HG02981 (cell line): Measurements from ENCODE around the gene CTNNA3.
A peak's percentile ranks its signal among the peaks of the same experiment; 100 is the strongest.
"Not testable (repeated sequence)": the region's sequence is repeated elsewhere in the genome, so short reads cannot be mapped to it uniquely, and the experiment has no call there.

Experiments used
- ATAC-seq: cut with Tn5 transposase; IDR thresholded peaks from one replicate; pipeline ENCODE4 v1.9.1; 2021; ENCODE audit warnings: mild to moderate bottlenecking, moderate library complexity; ENCODE audit not compliant: unreplicated experiment

CTNNA3 gene

DNA sequence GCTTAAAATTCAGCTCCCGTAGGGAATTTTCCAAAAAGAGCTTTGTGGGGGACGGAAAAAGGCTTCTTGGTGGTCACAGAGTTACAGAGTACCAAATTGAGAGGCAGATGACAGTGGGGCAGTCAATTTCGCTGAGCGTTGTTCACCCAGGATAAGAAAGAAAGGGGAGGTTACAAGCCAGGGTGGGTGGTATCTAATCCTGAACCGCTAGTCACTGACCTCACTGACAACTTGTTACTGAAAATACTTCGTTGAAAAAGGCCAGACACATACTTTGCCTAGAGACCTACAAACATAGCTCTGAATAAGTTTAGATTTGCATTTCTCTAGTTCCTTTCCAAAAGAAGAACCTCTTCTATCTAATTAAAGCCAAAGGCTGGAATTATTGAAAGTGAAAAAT lies at the start of gene CTNNA3:
Gene CTNNA3, minus strand, starts transcription at position 167 of the 400 bp plus-strand sequence.
- ATAC-seq = no peak

DNA sequence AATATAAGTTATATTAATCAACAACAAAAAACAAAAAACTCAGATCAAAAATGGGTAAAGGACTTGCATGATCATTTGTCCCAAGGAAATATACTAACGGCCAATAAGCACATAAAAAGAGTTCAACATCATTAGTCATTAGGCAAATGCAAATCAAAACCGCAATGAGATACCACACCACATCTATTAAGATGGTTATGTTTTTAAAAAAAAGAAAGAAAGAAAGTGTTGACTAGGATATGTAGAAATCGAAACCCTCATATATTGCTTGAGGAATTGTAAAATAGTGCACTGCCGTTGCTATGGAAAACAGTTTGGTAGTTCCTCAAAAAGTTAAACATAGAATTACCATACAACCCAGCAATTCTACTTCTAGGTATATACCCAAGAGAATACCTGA lies 39.4 kb upstream of the CTNNA3 start:
- no peak for ATAC-seq

DNA sequence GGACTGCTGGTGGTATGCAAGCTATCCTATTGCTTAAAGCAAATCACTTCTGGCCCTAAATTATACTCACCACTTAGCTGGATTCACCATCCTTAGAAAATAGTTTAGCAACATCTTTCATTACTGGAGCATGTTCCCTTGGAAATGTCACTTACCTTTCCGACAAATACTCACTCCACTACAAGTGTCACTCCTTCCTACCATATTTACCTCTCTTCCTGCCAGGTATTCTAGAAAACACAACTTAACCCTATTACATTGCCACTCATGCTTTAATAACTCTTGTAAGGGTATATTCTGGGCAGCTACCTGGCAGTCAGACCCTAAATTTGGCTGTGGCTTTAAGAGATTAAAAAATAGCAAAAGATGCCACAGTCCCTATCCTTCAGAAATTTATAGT lies 37.5 kb upstream of the CTNNA3 start:
- ATAC-seq = no peak

DNA sequence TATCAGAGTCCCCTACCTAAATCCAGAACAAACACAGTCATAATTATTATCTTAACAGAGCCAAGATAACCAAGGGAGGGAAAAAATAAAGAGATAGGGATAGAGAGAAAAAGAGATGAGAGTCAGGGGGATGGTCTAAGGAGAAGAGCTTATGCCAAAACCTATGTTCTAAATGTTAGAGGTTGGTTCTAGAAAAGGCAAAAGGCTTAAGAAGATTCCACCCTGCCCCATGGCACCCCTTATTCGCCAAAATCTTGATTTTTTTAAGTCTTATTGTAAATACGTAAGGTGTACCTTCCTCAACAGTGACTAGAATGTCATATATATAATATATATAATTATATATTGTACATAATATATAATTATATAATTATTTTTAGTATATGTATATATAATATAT lies 29.6 kb upstream of the CTNNA3 start:
- ATAC-seq = no peak

DNA sequence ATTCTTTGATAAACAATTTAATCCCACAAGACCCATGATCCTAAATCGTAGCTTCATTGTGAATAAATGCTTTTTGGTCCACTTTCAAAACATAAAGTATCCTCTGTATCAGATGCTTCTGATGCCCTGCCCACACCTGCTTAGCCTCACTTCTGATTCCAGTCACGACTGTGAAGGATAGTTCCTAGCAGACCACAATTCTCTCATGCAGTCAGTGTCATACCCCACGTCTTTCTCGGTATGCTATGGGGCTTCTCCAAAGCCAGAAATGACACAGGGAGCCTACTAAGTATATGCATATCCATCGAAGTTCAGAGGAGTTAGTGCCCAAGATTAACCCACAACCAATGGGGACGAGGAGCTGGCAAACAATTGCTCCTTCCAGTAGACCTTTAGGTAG lies 27.6 kb upstream of the CTNNA3 start:
- no peak for ATAC-seq

DNA sequence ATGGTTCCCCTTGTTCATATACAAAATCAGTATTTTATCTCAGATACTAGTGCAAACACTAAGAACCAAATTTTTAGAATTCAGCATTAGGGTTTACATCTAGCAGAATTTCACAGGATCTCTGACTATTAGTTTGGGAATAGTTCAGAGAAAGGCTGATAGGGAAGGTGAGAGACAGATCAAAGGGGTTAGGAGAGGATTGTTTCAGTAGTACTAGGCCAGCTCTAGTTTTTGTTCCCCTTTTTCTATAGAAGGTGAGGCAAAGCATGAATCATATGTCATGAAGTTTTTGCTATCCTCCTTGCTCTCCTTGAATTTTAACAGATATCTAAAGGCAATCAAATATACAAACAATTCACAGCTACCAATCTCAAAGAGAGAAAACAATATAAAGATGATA lies 26.1 kb upstream of the CTNNA3 start:
- ATAC-seq = peak; percentile 76

DNA sequence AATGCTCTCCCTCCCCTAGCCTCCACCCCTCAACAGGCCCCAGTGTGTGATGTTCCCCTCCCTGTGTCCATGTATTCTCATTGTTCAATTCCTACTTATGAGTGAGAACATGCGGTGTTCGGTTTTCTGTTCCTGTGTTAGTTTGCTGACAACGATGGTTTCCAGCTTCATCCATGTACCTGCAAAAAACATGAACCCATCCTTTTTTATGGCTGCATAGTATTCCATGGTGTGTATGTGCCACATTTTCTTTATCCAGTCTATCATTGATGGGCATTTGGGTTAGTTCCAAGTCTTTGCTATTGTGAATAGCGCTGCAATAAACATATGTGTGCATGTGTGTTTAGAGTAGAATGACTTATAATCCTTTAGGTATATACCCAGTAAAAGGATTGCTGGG lies 20.5 kb upstream of the CTNNA3 start:
- not testable (repeated sequence) for ATAC-seq

DNA sequence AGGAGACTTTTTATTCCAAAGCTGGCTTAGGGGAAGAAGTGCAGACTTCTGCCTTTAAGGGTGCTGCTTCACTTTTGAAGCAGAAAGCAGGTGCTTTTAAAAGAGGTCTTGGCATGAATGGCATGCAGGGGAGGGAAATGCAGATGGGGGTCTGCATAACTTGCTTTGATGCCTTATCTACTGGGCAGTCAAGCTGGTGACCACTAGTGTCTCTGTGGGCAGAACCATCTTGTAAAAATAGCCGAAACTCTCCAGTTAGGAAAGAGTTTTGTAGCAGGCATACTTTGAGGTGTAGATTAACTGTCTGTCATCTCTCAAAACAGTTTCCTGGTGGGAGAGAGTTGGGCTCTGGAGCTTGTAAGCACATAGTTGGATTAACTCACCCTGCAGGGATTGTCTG lies 9.9 kb upstream of the CTNNA3 start:
- ATAC-seq = no peak

DNA sequence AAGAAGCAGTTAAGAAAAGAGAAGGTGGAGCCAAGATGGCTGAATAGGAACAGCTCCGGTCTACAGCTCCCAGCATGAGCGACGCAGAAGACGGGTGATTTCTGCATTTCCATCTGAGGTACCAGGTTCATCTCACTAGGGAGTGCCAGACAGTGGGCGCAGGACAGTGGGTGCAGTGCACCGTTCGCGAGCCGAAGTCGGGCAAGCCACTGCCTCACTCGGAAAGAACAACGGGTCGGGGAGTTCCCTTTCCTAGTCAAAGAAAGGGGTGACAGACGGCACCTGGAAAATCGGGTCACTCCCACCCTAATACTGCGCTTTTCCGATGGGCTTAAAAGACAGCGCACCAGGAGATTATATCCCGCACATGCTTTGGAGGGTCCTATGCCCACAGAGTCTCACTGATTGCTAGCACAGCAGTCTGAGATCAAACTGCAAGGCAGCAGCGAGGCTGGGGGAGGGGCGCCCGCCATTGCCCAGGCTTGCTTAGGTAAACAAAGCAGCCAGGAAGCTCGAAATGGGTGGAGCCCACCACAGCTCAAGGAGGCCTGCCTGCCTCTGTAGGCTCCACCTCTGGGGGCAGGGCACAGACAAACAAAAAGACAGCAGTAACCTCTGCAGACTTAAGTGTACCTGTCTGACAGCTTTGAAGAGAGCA lies 3.7 kb upstream of the CTNNA3 start:
- not testable (repeated sequence) for ATAC-seq

DNA sequence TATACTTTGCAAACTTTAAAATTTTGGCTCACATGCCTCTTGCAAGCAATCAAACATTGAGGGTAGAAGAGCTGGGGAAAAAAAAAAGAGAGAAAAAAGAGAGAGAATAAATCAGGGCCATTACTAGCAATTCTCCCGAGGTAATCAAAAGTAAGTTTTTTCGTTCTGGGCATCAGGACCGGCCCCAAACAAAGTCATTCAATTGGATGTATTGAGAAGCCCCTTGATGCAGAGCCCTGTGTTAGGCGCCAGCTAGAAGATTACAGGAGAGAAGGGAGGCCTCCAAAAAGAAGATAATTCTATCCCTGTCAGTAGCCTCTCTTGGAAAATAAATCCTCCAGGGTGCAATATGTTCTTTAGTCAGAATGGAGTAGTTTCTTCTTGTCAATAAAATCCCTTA lies 2.2 kb upstream of the CTNNA3 start:
- ATAC-seq = no peak

DNA sequence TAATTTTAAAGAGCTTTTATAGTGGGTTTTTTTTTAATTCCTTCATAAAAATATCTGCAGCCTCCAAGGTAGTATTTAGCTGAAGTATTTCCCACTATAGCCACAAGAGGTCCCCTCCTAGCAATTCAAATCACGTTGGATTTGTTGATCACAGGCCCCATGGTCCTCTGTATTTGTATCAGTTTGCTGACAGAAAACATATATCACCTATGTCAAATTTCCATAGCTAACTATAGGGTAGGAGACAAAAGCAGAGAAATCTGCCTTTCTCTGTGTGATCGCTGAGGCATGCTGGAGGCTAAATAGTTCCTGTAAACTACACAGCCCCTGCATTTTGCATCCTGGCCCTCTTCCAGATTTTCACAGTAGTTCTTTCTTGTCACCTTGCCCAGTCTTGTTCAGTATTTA lies 1.7 kb upstream of the CTNNA3 start:
- ATAC-seq = peak; percentile 84

DNA sequence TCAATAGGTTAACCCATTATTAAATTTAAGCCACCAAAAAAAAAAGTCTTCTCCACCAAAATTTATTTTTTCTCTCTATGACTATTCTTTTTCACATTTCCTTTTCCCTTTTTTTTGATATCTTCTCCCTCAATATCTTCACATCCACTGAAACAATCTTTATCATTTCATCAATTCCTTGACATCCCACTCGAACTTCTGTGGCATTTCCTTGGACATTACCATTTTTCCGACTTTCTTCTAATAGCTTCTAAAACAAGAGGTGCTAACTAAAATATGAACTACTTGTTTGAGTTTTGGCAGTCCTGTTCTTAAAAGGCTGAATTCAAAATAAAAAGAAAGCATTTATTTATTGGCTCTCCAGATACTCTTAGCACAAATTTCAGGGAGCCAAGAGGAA lies 684 bp upstream of the CTNNA3 start:
- ATAC-seq = no peak

DNA sequence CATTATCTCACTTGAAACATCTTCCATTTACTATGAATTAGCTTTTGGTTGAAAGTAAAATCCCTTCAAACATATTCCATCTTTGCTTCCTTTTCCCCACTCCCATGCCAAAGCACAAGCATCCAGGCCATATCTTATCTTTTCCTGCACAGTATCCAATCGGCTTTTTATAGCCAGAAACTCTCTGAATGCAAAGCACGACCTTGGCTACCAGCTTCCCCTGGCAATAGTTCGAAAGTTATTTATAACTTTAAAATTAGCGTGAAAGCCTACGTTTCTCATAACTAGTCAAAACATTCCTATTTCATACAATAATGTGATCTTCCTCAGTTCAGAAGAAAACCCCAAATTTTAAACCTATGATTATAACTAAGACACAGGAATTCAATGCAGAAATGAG lies 440 bp downstream of the CTNNA3 start:
- no peak for ATAC-seq

DNA sequence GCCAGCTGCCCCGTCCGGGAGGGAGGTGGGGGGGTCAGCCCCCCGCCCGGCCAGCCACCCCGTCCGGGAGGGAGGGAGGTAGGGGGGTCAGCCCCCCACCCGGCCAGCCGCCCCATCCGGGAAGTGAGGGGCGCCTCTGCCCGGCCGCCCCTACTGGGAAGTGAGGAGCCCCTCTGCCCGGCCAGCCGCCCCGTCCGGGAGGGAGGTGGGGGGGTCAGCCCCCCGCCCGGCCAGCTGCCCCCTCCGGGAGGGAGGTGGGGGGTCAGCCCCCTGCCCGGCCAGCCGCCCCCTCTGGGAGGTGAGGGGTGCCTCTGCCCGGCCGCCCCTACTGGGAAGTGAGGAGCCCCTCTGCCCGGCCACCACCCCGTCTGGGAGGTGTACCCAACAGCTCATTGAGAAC lies 4.1 kb downstream of the CTNNA3 start:
- not testable (repeated sequence) for ATAC-seq

DNA sequence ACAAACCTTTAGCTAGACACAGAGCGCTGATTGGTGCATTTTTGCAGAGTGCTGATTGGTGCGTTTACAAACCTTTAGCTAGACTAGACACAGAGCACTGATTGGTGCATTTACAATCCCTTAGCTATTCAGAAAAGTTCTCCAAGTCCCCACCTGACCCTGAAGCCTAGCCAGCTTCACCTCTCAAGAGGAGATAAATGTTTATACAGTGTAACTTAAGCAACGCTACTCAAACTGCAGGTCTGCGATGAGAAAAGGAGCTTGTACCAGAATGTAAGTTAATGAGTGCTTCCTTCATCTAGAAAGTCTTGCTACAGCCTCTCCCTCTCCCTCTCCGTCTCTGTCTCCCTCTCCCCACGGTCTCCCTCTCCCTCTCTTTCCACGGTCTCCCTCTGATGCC lies 5.5 kb downstream of the CTNNA3 start:
- ATAC-seq = not testable (repeated sequence)

DNA sequence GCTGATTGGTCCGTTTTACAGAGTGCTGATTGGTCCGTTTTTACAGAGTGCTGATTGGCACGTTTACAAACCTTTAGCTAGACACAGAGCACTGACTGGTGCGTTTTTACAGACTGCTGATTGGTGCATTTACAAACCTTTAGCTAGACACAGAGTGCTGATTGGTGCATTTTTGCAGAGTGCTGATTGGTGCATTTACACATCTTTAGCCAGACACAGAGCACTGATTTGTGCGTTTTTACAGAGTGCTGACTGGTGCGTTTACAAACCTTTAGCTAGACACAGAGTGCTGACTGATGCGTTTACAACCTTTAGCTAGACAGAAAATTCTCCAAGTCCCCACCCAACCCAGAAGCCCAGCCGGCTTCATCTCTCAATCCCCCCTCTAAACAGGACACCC lies 11.9 kb downstream of the CTNNA3 start:
- not testable (repeated sequence) for ATAC-seq

DNA sequence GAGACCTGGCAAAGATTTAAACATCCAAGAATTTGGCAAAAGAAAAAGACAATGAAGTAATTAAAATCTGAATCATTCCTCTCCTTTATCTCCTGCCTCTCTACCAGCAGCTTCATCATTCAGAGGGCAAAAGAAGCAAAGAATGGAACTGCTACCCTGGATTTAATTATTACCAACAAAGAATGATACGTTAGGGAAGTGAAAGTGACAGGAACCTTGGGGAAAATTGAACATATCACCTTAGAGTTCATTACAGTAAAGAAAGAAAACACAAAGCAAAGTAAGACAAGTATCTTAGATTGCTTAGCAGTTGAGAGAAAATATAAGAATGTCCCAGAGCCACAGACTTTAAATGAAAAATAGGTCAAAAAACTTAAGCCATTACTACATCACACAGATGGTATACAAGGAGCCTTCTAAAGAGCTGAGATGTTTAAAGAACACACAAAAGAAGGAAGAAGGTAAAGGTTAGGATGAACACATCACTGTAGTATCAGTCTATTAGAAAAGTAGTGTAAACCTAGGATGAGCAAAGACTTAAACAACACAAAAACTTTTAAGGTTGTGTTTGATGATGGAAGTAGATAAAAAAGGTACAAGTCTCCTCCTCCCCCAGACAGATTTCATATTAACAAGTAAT lies 17.5 kb downstream of the CTNNA3 start:
- no peak for ATAC-seq

DNA sequence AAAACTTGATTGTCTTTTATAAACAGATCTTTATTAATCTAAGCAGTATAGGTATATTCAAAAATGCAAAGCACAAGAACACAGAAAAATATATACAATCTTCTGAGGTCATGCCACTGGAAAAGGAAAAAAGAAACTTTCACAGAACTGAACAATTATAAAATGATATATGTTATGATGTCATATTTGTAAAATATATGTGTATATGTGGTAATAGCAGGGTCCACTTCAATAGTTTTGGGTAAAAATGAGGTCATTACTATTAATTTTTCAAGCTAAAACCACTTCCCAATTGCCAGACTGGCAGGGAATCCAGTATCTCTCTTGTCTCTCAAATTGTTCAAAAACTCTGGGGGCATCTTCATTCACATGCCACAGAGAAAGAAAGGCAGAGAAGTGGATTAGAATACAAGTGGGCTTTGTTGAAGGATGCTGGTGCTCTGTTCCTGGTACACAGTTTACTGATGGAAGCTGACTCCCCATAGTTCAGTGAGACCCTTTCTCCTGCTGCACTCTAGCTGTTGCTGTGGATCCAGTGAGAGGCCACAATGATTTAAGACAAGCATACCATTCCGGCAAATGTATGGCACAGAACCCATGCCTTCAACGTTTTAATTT lies 19.7 kb downstream of the CTNNA3 start:
- no peak for ATAC-seq

DNA sequence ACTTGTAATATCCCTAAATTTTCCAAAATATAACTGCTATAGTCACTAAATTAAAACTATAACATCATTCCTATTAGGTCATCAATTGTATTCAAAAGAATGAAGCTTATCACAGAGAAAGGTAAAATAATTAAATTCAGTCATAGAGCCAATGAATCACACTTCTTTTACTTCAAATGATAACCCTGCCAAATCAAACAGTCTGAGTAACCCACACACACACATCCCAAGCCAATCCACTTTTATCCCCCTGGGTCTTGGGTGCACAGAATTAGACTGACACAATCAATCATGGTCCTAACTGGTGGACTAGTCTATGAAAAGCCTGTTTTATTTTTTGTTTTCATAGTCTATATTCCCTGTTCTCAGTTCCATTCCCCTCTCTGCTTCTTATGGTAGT lies 25.6 kb downstream of the CTNNA3 start:
- ATAC-seq = no peak

DNA sequence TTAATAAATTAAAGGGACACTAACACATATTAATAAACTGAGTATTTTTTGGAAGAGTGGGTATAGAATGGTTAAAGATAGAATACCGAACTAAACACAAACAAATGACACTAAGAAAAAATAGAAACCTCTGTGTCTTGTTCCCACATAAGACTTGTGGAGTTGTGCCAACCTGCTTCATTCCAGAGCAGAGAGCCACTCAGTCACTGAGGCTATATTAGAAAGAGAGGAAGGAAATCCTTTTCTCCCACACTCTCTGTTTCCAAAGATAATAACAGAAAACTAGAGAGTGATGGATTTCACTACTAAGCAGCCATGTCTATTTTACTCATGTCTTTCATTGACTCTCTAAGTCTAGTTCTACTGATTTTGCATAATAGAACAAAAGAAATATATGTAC lies 26.0 kb downstream of the CTNNA3 start:
- ATAC-seq = no peak

DNA sequence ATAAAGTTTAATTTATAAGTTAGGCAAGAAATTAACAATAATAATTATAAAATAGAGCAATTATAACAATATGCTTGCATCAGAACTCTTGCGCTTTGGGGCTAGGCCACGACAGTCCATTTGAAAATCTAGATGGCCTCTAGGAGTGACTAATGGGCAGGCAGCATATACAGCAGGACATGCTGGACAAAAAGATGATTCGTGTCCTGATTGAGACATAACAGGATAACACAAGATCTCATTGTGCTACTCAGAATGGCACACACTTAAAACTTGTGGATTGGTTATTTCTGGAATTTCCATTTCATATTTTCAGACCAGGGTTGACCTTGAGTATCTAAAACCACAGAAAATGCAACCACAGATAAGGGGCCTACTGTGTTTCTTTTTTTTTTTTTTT lies 27.5 kb downstream of the CTNNA3 start:
- no peak for ATAC-seq

DNA sequence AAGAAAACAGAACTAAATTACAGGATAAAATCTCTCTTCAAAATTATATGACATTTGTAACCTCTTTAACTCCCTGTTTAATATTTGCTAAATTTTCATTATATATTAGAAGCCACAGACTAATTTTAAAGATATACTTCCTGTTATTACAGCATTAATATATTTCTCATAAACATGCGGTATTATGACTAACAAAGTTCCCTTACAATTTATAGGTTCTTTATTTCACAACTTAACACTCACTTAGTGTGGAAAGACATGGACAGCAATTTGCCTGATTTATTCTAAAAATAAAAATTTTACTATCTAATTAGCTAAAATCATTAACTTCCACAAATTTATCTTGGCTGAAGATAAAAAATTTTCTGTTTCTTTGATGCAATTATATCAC lies 29.0 kb downstream of the CTNNA3 start:
- ATAC-seq = no peak
